Keratinocyte (primary cell): ENCODE data around the gene RDX.
"Not testable (repeated sequence)": the region's sequence is repeated elsewhere in the genome, so short reads cannot be mapped to it uniquely, and the experiment has no call there.

Experiments
- CTCF ChIP-seq, 3 experiments: IDR thresholded peaks in 1 of 3; conservative IDR thresholded peaks in 1 of 3; optimal IDR thresholded peaks in 1 of 3; 2 replicates in 2 of 3; 3 replicates in 1 of 3; pipeline versions ENCODE3 to v1.5.1; 2011; ENCODE audit warnings: low read length in 3 of 3, mild to moderate bottlenecking in 3 of 3, moderate library complexity in 2 of 3, control low read depth in 1 of 3, inconsistent platforms in 1 of 3; ENCODE audit not compliant: insufficient read depth in 2 of 3; ENCODE audit errors: extremely low read depth in 1 of 3
- EZH2 ChIP-seq: IDR thresholded peaks from one replicate; pipeline ENCODE4 v1.6.1; 2012; ENCODE audit warnings: inconsistent platforms, mild to moderate bottlenecking, low read length, moderate library complexity

DNA sequence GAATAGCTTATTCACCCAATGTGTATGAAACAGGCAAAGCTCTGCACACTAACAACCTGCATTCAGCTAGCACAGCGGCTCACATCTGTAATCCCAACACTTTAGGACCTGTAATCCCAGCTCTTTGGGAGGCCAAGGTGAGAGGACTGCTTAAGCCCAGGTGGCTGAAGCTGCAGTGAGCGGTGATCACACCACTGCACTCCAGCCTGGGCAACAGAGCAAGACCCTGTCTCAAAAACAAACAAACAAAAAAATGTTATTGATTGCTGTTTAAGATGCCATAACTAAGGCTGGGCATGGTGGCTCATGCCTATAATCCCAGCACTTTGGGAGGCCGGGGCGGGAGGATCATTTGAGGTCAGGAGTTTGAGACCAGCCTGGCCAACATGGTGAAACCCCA lies 15.8 kb downstream of the RDX start:
- not testable (repeated sequence) for TF ChIP-seq EZH2; CTCF (optimal IDR thresholded peaks at IDR 0.05 in 1 of 3, IDR thresholded peaks at IDR 0.05 in 1 of 3, conservative IDR thresholded peaks at IDR 0.05 in 1 of 3; ENCODE audit: extremely low read depth in 1 of 3, insufficient read depth in 2 of 3, low read length in 3 of 3)
